ENCODE measurements around the gene HAPSTR1.

DNA sequence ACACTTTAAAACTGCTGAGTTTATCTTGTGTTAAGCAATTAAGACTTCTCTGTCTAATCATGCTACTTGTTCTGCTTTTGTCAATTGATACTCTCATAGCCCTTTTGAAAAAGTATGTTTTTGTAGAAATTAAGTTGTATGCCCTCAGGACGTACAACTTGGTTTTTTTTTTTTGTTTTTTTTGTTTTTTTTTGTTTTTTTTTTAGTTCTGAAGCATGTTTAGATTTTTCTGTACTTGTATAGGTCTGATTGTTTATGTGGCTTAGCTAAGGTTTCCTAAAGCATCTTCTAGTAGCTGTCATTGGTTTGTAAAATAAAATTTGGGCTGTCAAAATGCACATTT lies 21.4 kb downstream of the HAPSTR1 start:
- TF ChIP-seq POLR2A (IDR thresholded peaks at IDR 0.05), result no peak
- TF ChIP-seq, protein P1, sequence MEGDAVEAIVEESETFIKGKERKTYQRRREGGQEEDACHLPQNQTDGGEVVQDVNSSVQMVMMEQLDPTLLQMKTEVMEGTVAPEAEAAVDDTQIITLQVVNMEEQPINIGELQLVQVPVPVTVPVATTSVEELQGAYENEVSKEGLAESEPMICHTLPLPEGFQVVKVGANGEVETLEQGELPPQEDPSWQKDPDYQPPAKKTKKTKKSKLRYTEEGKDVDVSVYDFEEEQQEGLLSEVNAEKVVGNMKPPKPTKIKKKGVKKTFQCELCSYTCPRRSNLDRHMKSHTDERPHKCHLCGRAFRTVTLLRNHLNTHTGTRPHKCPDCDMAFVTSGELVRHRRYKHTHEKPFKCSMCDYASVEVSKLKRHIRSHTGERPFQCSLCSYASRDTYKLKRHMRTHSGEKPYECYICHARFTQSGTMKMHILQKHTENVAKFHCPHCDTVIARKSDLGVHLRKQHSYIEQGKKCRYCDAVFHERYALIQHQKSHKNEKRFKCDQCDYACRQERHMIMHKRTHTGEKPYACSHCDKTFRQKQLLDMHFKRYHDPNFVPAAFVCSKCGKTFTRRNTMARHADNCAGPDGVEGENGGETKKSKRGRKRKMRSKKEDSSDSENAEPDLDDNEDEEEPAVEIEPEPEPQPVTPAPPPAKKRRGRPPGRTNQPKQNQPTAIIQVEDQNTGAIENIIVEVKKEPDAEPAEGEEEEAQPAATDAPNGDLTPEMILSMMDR (IDR thresholded peaks at IDR 0.05), result no peak
